GM18508 (cell line): ENCODE results near the gene INPP4B.
"Not testable (repeated sequence)": the region's sequence is repeated elsewhere in the genome, so short reads cannot be mapped to it uniquely, and the experiment has no call there.

Experiments
- ATAC-seq: cut with Tn5 transposase; IDR thresholded peaks from one replicate; pipeline ENCODE4 v1.9.1; 2021; ENCODE audit warnings: moderate number of reproducible peaks; ENCODE audit not compliant: insufficient read depth, unreplicated experiment

The INPP4B gene

GRCh38 chr4:142402900-142403299 lies 443.2 kb downstream of the INPP4B start:
- no peak for ATAC-seq

- no peak for ATAC-seq
Measured at GRCh38 chr4:142402156-142402555, 443.9 kb downstream of the INPP4B start.

DNA sequence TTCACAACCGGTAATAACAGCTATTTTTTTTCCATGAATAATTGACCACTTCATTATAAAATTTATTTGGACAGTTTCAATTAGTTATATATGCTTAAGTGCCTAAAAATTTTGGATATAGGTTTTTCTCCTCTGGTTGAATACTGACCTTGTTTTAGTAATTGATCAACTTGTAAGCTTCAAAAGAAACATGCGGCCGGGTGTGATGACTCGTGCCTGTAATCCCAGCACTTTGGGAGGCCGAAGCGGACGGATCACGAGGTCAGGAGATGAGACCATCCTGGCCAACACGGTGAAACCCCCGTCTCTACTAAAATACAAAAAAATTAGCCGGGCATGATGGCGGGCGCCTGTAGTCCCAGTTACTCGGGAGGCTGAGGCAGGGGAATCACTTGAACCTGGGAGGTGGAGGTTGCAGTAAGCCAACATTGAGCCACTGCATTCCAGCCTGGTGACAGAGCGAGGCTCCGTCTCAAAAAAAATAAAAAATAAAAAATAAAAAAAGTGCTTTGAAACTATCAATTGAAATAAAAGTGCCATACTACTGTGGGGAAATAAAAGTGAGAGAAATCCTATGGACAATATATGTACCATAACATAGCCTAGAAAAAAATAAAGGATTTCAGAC lies 448.6 kb downstream of the INPP4B start:
- not testable (repeated sequence) for ATAC-seq

GRCh38 chr4:142396279-142396678 lies 449.8 kb downstream of the INPP4B start:
- no peak for ATAC-seq

GRCh38 chr4:142393127-142393526 lies 453.0 kb downstream of the INPP4B start:
- ATAC-seq = no peak

GRCh38 chr4:142386856-142387255 lies 459.2 kb downstream of the INPP4B start:
- ATAC-seq = no peak

- no peak for ATAC-seq
Measured at GRCh38 chr4:142386449-142386848, 459.7 kb downstream of the INPP4B start.

GRCh38 chr4:142383800-142384470 lies 462.2 kb downstream of the INPP4B start:
- ATAC-seq = no peak

DNA sequence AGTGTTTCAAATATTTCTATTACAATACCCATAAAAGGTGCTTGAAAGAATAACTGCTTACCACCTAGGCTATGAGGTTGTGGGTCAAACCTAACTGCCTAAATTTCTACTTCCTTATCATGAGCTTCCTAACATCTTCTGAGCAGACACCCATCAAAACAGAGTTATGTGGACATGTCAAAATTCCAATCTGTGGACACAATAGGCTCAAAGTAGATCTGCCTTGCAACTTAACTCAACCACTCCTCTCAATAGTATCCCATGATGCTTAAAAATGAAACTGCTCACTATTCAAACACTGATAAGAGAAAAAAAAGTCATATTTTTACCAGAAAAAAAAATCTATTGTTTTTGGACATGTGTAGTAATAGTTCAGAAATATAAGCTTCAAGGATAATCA lies 462.7 kb downstream of the INPP4B start:
- ATAC-seq = no peak

DNA sequence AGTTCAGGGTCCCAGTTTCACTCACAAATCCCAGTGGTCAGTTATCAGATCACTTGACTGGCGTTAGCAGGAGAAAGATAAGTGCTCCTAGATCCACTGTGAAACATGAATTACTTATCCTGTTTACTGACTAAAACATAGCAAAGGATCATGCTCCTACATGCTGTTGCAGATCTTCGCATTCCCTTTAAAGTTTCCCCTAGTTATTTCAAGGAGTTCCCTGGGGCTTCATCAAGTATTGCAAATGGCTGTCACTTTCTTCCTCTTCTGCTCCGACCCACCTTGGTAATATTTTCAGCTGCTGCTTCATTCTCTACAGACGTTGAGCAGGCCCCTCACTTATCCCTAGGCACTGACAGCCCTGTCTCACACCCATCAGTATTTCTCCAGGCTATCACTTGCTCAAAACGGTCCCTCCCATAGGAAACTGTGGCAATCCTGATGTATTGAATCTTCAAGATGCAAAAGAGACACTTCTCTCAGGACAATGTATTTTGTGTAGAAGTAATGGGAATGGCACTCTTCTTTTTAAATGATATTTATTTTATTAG lies 466.0 kb downstream of the INPP4B start:
- ATAC-seq = no peak

DNA sequence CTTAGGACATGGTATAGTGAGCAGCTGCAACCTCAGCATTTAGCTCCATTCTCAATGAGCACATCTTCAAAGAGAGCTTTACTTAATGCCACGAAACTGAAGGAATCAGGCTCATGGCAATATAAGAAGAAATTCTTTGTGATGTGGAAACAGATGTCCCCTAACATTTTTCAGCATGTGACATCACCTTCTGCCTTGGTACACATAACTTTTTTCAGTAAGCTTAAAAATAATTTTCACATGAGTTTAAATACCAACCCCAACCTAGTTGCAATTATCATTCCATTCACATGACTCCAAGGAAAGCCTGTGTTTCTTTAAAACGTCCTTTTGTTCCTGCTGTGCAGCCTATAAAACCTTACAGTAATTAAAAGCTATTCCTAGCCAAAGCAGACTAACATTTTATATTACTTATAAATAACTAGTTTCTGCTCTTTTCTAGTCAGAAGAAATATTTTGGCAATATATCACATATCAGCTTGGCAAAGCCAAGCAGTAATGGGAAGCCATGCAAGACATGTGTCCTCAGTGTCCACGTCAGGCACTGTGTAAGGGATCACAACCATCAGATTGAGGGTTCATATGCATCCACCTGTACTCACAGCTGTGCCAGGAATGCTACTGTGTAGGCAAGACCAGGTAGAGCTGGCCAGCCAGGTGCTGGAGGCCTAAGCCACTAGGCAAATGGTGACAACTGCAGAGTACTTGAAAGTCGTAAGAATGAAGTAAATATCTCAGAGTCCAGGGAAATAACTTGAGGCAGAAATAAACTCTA lies 466.6 kb downstream of the INPP4B start:
- ATAC-seq = no peak

- no peak for ATAC-seq
Measured at GRCh38 chr4:142378179-142378578, 467.9 kb downstream of the INPP4B start.

GRCh38 chr4:142377342-142378091 lies 468.6 kb downstream of the INPP4B start:
- no peak for ATAC-seq

DNA sequence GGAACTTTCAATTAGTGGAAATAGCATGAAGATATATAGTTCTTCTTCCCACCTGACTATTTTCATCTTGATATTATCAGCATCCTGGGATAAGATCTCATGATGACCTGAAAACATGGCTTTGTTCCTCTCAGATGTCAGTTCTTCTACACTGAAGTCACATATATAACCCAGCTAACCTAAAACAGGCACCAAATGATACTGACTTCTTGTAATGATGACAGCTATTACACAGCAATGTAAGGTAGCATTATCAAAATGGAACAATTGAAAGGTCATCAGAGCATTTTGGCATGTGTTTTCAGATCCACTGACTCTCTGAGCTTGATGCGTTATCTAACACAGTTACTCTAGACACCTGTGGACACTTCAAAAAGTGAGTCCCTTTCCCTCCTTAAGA lies 469.9 kb downstream of the INPP4B start:
- ATAC-seq = no peak

DNA sequence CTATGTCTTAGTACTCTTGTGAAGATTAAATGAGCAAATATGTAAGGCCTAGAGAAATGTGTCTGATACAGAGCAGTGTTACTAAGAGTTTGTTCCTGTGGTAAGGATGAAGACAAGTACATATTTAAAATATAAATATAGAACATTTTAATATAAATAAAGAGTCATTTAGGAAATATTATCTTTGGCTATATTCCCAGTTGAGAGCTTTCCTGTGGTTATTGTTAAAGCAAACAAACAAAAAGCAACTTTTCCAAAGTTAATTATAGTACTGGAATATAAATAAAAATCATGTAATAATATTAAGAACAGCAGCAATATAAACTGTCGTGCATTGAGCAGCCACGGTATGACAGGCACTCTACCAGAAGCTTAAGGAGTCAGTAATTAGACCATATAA lies 472.5 kb downstream of the INPP4B start:
- ATAC-seq = no peak

GRCh38 chr4:142372530-142373260 lies 473.4 kb downstream of the INPP4B start:
- ATAC-seq = no peak

DNA sequence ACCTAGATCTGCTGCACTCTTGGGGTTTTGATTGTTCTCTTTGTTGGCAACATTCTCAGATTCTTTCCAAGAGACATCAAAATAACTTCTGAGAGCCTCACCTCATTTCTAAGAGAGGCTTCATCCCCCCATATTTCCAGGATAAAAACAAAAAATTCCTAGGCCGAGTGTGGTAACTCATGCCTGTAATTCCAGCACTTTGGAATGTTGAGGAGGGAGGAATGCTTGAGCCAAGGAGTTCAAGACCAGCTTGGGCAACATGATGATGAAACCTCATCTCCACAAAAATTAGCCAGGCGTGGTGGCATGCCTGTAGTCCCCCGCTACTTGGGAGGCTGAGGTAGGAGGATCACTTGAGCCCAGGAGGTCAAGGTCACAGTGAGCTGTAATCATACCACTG lies 477.0 kb downstream of the INPP4B start:
- ATAC-seq = no peak

DNA sequence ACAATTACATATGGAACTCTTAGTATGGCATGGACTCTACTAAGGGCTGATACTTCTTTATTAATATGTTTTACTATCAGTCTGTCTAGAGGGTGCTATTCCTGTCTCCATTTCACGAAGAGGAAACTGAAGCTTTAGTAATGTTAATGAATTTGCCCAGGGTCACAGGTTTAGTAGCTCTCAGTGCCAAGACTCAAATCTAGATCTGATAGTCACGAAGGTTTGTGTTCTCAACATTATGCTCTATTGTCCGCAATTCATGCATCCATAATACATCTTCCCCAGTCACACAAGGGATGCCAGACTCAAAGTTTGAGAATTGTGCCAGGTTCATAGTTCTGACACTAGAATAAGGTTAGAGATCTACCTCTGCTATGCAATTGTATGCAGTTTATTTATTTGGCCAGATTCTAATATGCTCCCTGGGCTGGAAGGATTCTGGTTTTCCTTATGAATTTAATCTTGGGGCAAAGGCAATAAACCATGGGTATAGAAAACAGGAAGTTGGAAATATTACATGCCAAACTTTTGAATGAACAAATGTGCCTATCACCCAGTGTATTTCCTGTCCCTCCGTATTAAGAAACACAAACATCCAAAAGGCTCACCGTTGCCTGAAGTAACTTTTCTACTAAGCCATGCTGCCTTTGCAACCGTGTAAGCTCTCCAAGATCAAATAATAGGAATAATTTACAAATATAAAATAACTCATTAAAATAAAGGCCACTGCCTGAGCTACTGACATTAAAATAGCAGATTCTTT lies 478.5 kb downstream of the INPP4B start:
- no peak for ATAC-seq

- ATAC-seq = no peak
Measured at GRCh38 chr4:142366769-142367181, 479.3 kb downstream of the INPP4B start.
